OCI-LY3 (cell line): ENCODE results near the gene OSBPL3.

ENCODE experiments used
- CTCF ChIP-seq: fragments of 200-600, 300-600 bp; sonication (generic); IDR thresholded peaks from 2 replicates; pipeline ENCODE4 v1.5.1; 2014; ENCODE audit warnings: antibody characterized with exemption, low read length, low read depth
- EZH2phosphoT487 ChIP-seq: fragments of 200-600 bp; shearing (Covaris generic); IDR thresholded peaks from 2 replicates; pipeline ENCODE4 v1.6.1; 2018; ENCODE audit warnings: antibody characterized with exemption, mixed run types, low read depth

- TF ChIP-seq CTCF (no peak), EZH2phosphoT487 (no peak)
Observed at GRCh38 chr7:24971333-24972165, 8.4 kb downstream of the OSBPL3 start.
